Measurements from ENCODE around the gene TNFRSF18. TPM values are rescaled to one million over a fixed set of nuclear protein-coding genes. Genes with fewer than 3 reads are reported as not detected.
"Not testable (repeated sequence)": the region's sequence is repeated elsewhere in the genome, so short reads cannot be mapped to it uniquely, and the experiment has no call there.

Gene TNFRSF18
- polyA plus RNA-seq (ENCODE audit: insufficient read length), result 0.38 TPM
- long read RNA-seq, donor 1, partial matches to known transcripts, result 0 of 2 reads
- long read RNA-seq, donor 1, other reads (novel, unspliced or antisense), result 0 of 2 reads
- long read RNA-seq, donor 2, result 0 reads
- long read RNA-seq, donor 3, result 0 reads
- long read RNA-seq, donor 4, result 0 reads
- long read RNA-seq, donor 5, result 0 reads
- long read RNA-seq, donor 6, result 0 reads
- long read RNA-seq, donor 7, result 0 reads
- long read RNA-seq, donor 8, result 0 reads

GRCh38 chr1:1206376-1206965 lies at the start of gene TNFRSF18:
Gene TNFRSF18 (minus strand): TSS chr1:1206592. CDS start chr1:1206571, 21 bp downstream.
- no peak for DNase-seq

GRCh38 chr1:1255611-1256010 lies 49.2 kb upstream of the TNFRSF18 start:
- DNase-seq, result no peak

- DNase-seq, result no peak
Observed at GRCh38 chr1:1255078-1255477, 48.7 kb upstream of the TNFRSF18 start.

GRCh38 chr1:1254667-1254998 lies 48.2 kb upstream of the TNFRSF18 start:
- DNase-seq, result no peak

- no peak for DNase-seq
Observed at GRCh38 chr1:1253972-1254666, 47.7 kb upstream of the TNFRSF18 start.

GRCh38 chr1:1253314-1253713 lies 46.9 kb upstream of the TNFRSF18 start:
- DNase-seq, result no peak

GRCh38 chr1:1250786-1251284 lies 44.4 kb upstream of the TNFRSF18 start:
- DNase-seq, result no peak

GRCh38 chr1:1248009-1248913 lies 41.9 kb upstream of the TNFRSF18 start:
- DNase-seq, result not testable (repeated sequence)

GRCh38 chr1:1247341-1247913 lies 41.0 kb upstream of the TNFRSF18 start:
- no peak for DNase-seq

GRCh38 chr1:1246577-1247340 lies 40.4 kb upstream of the TNFRSF18 start, which contains the start of gene C1QTNF12:
Gene C1QTNF12 (minus strand): TSS chr1:1246722. CDS start chr1:1246690, 32 bp downstream.
- no peak for DNase-seq

- no peak for DNase-seq
Observed at GRCh38 chr1:1245817-1246576, 39.6 kb upstream of the TNFRSF18 start.

GRCh38 chr1:1245178-1245816 lies 38.9 kb upstream of the TNFRSF18 start:
- DNase-seq, result no peak

GRCh38 chr1:1244192-1244811 lies 37.9 kb upstream of the TNFRSF18 start:
- DNase-seq, result no peak

GRCh38 chr1:1243807-1244191 lies 37.4 kb upstream of the TNFRSF18 start:
- no peak for DNase-seq

GRCh38 chr1:1243266-1243660 lies 36.9 kb upstream of the TNFRSF18 start:
- no peak for DNase-seq

- DNase-seq, result no peak
Observed at GRCh38 chr1:1242461-1243265, 36.3 kb upstream of the TNFRSF18 start.

GRCh38 chr1:1241588-1242219 lies 35.3 kb upstream of the TNFRSF18 start:
- no peak for DNase-seq
